GM21723 (cell line): ENCODE results near the gene CYP4A22.
"Not testable (repeated sequence)": the region's sequence is repeated elsewhere in the genome, so short reads cannot be mapped to it uniquely, and the experiment has no call there.

Source experiments
- ATAC-seq: cut with Tn5 transposase; IDR thresholded peaks from one replicate; pipeline ENCODE4 v1.9.1; 2021; ENCODE audit warnings: mild to moderate bottlenecking, moderate library complexity; ENCODE audit not compliant: unreplicated experiment

The CYP4A22 gene

GRCh38 chr1:47149162-47149561 is 11.9 kb downstream of the CYP4A22 start:
- ATAC-seq = not testable (repeated sequence)

- not testable (repeated sequence) for ATAC-seq
Measured at GRCh38 chr1:47156457-47156856, 19.2 kb downstream of the CYP4A22 start.

- ATAC-seq = not testable (repeated sequence)
Measured at GRCh38 chr1:47157957-47158356, 20.7 kb downstream of the CYP4A22 start.

- ATAC-seq = no peak
Measured at GRCh38 chr1:47160716-47161115, 23.5 kb downstream of the CYP4A22 start.

- no peak for ATAC-seq
Measured at GRCh38 chr1:47161298-47162040, 24.2 kb downstream of the CYP4A22 start.

- ATAC-seq = no peak
Measured at GRCh38 chr1:47164552-47164951, 27.3 kb downstream of the CYP4A22 start.

GRCh38 chr1:47172782-47173181 is 35.5 kb downstream of the CYP4A22 start:
- ATAC-seq = no peak

- no peak for ATAC-seq
Measured at GRCh38 chr1:47174656-47175020, 37.4 kb downstream of the CYP4A22 start.

GRCh38 chr1:47175227-47175934 is 38.1 kb downstream of the CYP4A22 start:
- peak; percentile 46 for ATAC-seq

- no peak for ATAC-seq
Measured at GRCh38 chr1:47178020-47178419, 40.8 kb downstream of the CYP4A22 start.

- ATAC-seq = no peak
Measured at GRCh38 chr1:47178654-47179016, 41.4 kb downstream of the CYP4A22 start.

GRCh38 chr1:47179017-47179987 is 42.1 kb downstream of the CYP4A22 start:
- peak; percentile 89 for ATAC-seq

GRCh38 chr1:47179988-47180563 is 42.8 kb downstream of the CYP4A22 start:
- no peak for ATAC-seq

- ATAC-seq = no peak
Measured at GRCh38 chr1:47180603-47181094, 43.4 kb downstream of the CYP4A22 start.

GRCh38 chr1:47181095-47181954 is 44.1 kb downstream of the CYP4A22 start:
- ATAC-seq = no peak

- ATAC-seq = no peak
Measured at GRCh38 chr1:47181955-47182675, 44.9 kb downstream of the CYP4A22 start.

- ATAC-seq = no peak
Measured at GRCh38 chr1:47182676-47183235, 45.5 kb downstream of the CYP4A22 start.

GRCh38 chr1:47183308-47184089 is 46.3 kb downstream of the CYP4A22 start:
- ATAC-seq = no peak
